ENCODE data around the gene LY86. TPM values are rescaled to one million over a fixed set of nuclear protein-coding genes. Genes with fewer than 3 reads are reported as not detected.

Gene LY86
- total and polyA plus RNA-seq, 10 of the 15 experiments (the other 5 are each of a cell fraction or from before 2014, with no cell fraction given): 68.2 to 457 (median 128) TPM

DNA sequence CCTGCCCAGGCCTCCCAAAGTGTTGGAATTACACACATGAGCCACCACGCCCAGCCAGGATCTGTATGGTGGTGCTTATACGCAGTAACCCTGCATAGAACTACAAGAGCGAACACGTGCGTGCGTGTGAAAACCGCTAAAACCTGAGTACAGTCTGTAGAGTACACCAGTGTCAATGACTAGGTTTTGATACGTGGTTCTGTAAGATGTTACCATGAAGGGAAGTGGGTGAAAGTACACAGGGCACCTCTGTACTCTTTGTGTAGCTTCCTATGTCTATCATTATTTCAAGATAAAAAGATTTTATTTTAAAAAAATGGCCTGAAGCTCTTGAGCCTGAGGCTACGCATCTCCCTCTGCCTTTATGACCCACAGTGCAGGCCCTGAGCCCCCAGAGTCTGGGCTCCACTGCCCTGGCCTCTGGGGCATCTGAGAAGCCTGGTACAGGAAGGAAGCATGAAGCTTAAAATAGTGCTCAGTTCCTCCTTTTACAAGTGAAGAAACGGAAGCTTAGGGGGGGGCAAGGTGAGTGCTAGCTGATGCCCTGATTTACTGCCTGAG lies 21.6 kb downstream of the LY86 start (continued):
- 0 out of 2 replicates have a peak, but pooled peaks have one; percentile 35 for TF ChIP-seq MTA2 (IDR thresholded peaks at IDR 0.05; ENCODE audit: low read depth)
- TF ChIP-seq RBBP5 (conservative IDR thresholded peaks at IDR 0.05): no peak
- peak in 1 of 2 experiments; percentile 96; a peak in 2 of 4 replicates for TF ChIP-seq ETV6 (conservative IDR thresholded peaks at IDR 0.05 in 1 of 2, IDR thresholded peaks at IDR 0.05 in 1 of 2; ENCODE audit: borderline replicate concordance in 1 of 2, low read depth in 1 of 2)
- TF ChIP-seq, protein P1, sequence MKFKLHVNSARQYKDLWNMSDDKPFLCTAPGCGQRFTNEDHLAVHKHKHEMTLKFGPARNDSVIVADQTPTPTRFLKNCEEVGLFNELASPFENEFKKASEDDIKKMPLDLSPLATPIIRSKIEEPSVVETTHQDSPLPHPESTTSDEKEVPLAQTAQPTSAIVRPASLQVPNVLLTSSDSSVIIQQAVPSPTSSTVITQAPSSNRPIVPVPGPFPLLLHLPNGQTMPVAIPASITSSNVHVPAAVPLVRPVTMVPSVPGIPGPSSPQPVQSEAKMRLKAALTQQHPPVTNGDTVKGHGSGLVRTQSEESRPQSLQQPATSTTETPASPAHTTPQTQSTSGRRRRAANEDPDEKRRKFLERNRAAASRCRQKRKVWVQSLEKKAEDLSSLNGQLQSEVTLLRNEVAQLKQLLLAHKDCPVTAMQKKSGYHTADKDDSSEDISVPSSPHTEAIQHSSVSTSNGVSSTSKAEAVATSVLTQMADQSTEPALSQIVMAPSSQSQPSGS (IDR thresholded peaks at IDR 0.05; ENCODE audit: low read length): 0 out of 2 replicates have a peak, but pooled peaks have one; percentile 39
- TF ChIP-seq KLF5 (IDR thresholded peaks at IDR 0.05; ENCODE audit: partially characterized antibody): no peak
- 0 out of 2 replicates have a peak, but pooled peaks have one; percentile 64 for TF ChIP-seq MTA3 (IDR thresholded peaks at IDR 0.05; ENCODE audit: borderline replicate concordance, low read length)

DNA sequence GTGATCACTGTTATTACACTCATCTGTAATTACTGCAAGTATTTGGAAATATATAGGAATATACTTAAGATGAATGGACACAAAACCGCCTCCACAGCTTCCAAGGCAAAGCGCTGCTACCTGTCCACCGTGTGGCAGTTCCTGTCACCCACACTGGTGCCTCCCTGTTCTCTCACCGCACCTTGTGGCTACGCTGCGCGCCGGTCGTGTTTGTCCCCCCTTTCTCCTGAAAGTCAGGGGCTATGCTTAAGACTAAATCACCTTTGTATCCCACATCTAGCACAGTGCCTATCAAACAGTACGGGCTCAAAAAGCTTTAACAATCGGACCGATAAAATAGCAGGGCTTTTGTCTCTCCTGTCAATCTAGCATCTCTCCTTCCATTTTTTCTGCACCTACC lies 23.0 kb downstream of the LY86 start:
- in situ Hi-C loops (cut with MboI): no loop called here
- Histone ChIP-seq H3K4me3 (no peak overlapping the region), H2AFZ (ENCODE audit: control insufficient read depth, low read depth, low read length) (no peak overlapping the region), H3K79me2 (ENCODE audit: control insufficient read depth, insufficient read depth, low read length) (no peaks in the 10 kb centered on the region), H3K9ac (ENCODE audit: control insufficient read depth, insufficient read depth, low read length) (no peak overlapping the region), H3K36me3 (ENCODE audit: control insufficient read depth in 2 of 2, insufficient read depth in 2 of 2, low read length in 1 of 2) (no peaks in the 10 kb centered on the region; a peak in 2 of 4 replicates), H4K20me1 (ENCODE audit: control insufficient read depth, insufficient read depth) (no peaks in the 10 kb centered on the region), H3K4me1 (ENCODE audit: control insufficient read depth, insufficient read depth, low read length) (peaks cover 27% of the 10 kb centered on the region), H3K4me2 (ENCODE audit: control insufficient read depth, insufficient read depth) (no peak overlapping the region), H3K27me3 (replicated peaks in 1 of 2; ENCODE audit: control insufficient read depth in 2 of 2, insufficient read depth in 2 of 2, low read length in 1 of 2) (no peaks in the 10 kb centered on the region), H3K9me3 (replicated peaks; ENCODE audit: control insufficient read depth, insufficient read depth, low read length) (peaks cover 1% of the 10 kb centered on the region; the same call in 2 of the 3 replicates), H3K27ac (ENCODE audit: control insufficient read depth, insufficient read depth) (0 out of 2 replicates have a peak overlapping the region, but pooled peaks have one; percentile 77)
- ChIA-PET SMC1A (ENCODE audit: uncharacterized antibody, unreplicated experiment) (interaction anchor here (1.2 to 5.1 kb wide), 9 partner anchors 13 to 51 kb away, joined by 3 to 65 read pairs (median 9); partner anchors contain the start of gene LY86), RAD21 (ENCODE audit: unreplicated experiment) (interaction anchor here (0.7 to 1.0 kb wide), 2 partner anchors 23 to 53 kb away, joined by 3 to 4 read pairs; no protein-coding TSS in a partner anchor), CTCF (interaction anchor here (1.2 to 1.8 kb wide), 3 partner anchors 22 to 57 kb away, joined by 3 to 4 read pairs (median 4); no protein-coding TSS in a partner anchor), POLR2A (interaction anchor here (0.7 to 2.4 kb wide), 8 partner anchors 8 to 70 kb away, joined by 3 to 10 read pairs (median 4); partner anchors contain the start of gene LY86)
- BruUV-seq (replicated peaks): no TSS peak
- no peak for ATAC-seq
- no peak for FAIRE-seq
- intact Hi-C loops (cut with micrococcal nuclease; ENCODE audit: unreplicated experiment): no loop called here
- no peak for DNase-seq (ENCODE audit: low read depth, low spot score)
- WGBS (ENCODE audit: insufficient coverage, insufficient replicate concordance, low lambda C conversion rate, missing lambda C conversion rate): 98% methylated on average over 12 of the region's 12 CpGs
- no peak for TF ChIP-seq CBX3 (IDR thresholded peaks at IDR 0.05; ENCODE audit: borderline replicate concordance, low read depth)
- no peak for TF ChIP-seq YY1 (IDR thresholded peaks at IDR 0.05; ENCODE audit: low read depth, low read length)
- no peak for TF ChIP-seq PAX5 (IDR thresholded peaks at IDR 0.05; ENCODE audit: borderline replicate concordance, low read depth, low read length)
- no peak for TF ChIP-seq MTA3 (IDR thresholded peaks at IDR 0.05; ENCODE audit: borderline replicate concordance, low read length)
- TF ChIP-seq, protein P2, sequence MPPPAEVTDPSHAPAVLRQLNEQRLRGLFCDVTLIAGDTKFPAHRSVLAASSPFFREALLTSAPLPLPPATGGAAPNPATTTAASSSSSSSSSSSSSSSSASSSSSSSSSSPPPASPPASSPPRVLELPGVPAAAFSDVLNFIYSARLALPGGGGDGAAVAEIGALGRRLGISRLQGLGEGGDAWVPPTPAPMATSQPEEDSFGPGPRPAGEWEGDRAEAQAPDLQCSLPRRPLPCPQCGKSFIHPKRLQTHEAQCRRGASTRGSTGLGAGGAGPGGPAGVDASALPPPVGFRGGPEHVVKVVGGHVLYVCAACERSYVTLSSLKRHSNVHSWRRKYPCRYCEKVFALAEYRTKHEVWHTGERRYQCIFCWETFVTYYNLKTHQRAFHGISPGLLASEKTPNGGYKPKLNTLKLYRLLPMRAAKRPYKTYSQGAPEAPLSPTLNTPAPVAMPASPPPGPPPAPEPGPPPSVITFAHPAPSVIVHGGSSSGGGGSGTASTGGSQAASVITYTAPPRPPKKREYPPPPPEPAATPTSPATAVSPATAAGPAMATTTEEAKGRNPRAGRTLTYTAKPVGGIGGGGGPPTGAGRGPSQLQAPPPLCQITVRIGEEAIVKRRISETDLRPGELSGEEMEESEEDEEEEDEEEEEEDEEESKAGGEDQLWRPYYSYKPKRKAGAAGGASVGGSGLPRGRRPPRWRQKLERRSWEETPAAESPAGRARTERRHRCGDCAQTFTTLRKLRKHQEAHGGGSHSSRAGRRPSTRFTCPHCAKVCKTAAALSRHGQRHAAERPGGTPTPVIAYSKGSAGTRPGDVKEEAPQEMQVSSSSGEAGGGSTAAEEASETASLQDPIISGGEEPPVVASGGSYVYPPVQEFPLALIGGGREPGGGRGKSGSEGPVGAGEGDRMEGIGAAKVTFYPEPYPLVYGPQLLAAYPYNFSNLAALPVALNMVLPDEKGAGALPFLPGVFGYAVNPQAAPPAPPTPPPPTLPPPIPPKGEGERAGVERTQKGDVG (CRISPR knock-in tag; IDR thresholded peaks at IDR 0.05): no peak
- TF ChIP-seq SMAD1 (IDR thresholded peaks at IDR 0.05; ENCODE audit: low read depth, partially characterized antibody): no peak
- no peak for TF ChIP-seq SREBF1 (IDR thresholded peaks at IDR 0.05; ENCODE audit: low read length)
- TF ChIP-seq CHD2 (IDR thresholded peaks at IDR 0.05; ENCODE audit: borderline replicate concordance, low read depth, low read length): no peak
- no peak for TF ChIP-seq NFYB (IDR thresholded peaks at IDR 0.05; ENCODE audit: insufficient read depth, low read depth, low read length)

Measured in GM12878 (cell line).